Vagina (tissue), 2 donors: Measurements from ENCODE around the gene KRTAP2-1. TPM values are rescaled to one million over a fixed set of nuclear protein-coding genes. Genes with fewer than 3 reads are reported as not detected.

ENCODE experiments used
- DNase-seq, 2 donors: peaks; one replicate each; pipeline ENCODE4 v3.0.0-alpha.2; 2017; ENCODE audit errors: extremely low spot score in 2 of 2
- H3K27ac ChIP-seq: fragments of 200-600 bp; sonication (generic); one replicate; pipeline ENCODE4 v1.5.1; 2019
- H3K27me3 ChIP-seq: fragments of 200-600 bp; sonication (generic); one replicate; pipeline ENCODE4 v1.5.1; 2019
- H3K36me3 ChIP-seq, 2 donors: fragments of 200-600 bp; sonication (generic); one replicate each; pipeline ENCODE4 v1.5.1; 2017 to 2019
- H3K4me1 ChIP-seq: fragments of 200-600 bp; sonication (generic); one replicate; pipeline ENCODE4 v1.5.1; 2019
- H3K4me3 ChIP-seq, 2 donors: fragments of 200-600 bp; sonication (generic); 1 replicate in 1 of 2; 2 replicates in 1 of 2; pipeline ENCODE4 v1.5.1; 2016 to 2019
- H3K9me3 ChIP-seq: fragments of 200-600 bp; sonication (generic); one replicate; pipeline ENCODE4 v1.5.1; 2019
- CTCF ChIP-seq, 3 experiments: fragments of 450-650 bp in 2 of 3; fragments of 200-600 bp in 1 of 3; sonication (generic) in 1 of 3; IDR thresholded peaks; one replicate each; pipeline ENCODE4 v1.5.1; 2017 to 2019; ENCODE audit warnings: antibody characterized with exemption in 3 of 3, mild to moderate bottlenecking in 2 of 3, moderate library complexity in 2 of 3
- POLR2A ChIP-seq, 2 donors: fragments of 450-650 bp; IDR thresholded peaks; one replicate each; pipeline ENCODE4 v1.6.1; 2017; ENCODE audit warnings: antibody characterized with exemption in 2 of 2, mild to moderate bottlenecking in 2 of 2, moderate library complexity in 2 of 2
- POLR2AphosphoS5 ChIP-seq, 2 donors: sonication (generic); formaldehyde crosslinking; IDR thresholded peaks; one replicate each; pipeline ENCODE4 v1.9.0; 2017; ENCODE audit warnings: antibody characterized with exemption in 2 of 2, mild to moderate bottlenecking in 2 of 2, low read depth in 1 of 2; ENCODE audit not compliant: insufficient read depth in 1 of 2
- intact Hi-C: fragments of 100-400 bp; cut with DNase I; formaldehyde crosslinking; loops from one replicate; pipeline ENCODE4 v1.15.1; 2023
- total RNA-seq: library from RNA; depleted of rRNA; stranded (reverse); fragments of >200 nt; gene quantifications from one replicate; pipeline ENCODE4 v1.2.3, GENCODE V29; 2016

The KRTAP2-1 gene
- total RNA-seq, 1 donor from 2014 or later: not detected

GRCh38 chr17:41009936-41010335 lies 37.2 kb downstream of the KRTAP2-1 start:
- H3K36me3 ChIP-seq: no peaks in the 10 kb centered on the region
- H3K27me3 ChIP-seq: no peaks in the 10 kb centered on the region
- peak overlapping the region; percentile 20 for H3K27ac ChIP-seq
- no peak for TF ChIP-seq CTCF (IDR thresholded peaks at IDR 0.05)
- peaks cover 7% of the 10 kb centered on the region for H3K4me1 ChIP-seq
- no peaks in the 10 kb centered on the region for H3K9me3 ChIP-seq
- no peak overlapping the region for H3K4me3 ChIP-seq
- intact Hi-C loops: no loop called here
- no peak for DNase-seq

- intact Hi-C loops: no loop called here
- no peaks in the 10 kb centered on the region for H3K36me3 ChIP-seq
- TF ChIP-seq POLR2AphosphoS5 (IDR thresholded peaks at IDR 0.05; ENCODE audit: insufficient read depth in 1 of 2, low read depth in 1 of 2): no peak
- TF ChIP-seq POLR2A (IDR thresholded peaks at IDR 0.05): no peak
- TF ChIP-seq CTCF (IDR thresholded peaks at IDR 0.05): no peak
Measured at GRCh38 chr17:41009301-41009760, 37.8 kb downstream of the KRTAP2-1 start.

GRCh38 chr17:41008811-41009210 lies 38.3 kb downstream of the KRTAP2-1 start, which contains the start of gene KRTAP3-1:
Gene KRTAP3-1, minus strand, starts transcription at chr17:41009128. Its CDS starts 54 bp downstream, at chr17:41009074.
- intact Hi-C loops: no loop called here
- DNase-seq: no peak
- Histone ChIP-seq H3K27ac (peak within 1 kb of the TSS; percentile 20), H3K27me3 (no peaks in the 10 kb centered on the region), H3K36me3 (no peaks in the 10 kb centered on the region), H3K4me3 (no peak within 1 kb of the TSS), H3K4me1 (peaks cover 6% of the 10 kb centered on the region), H3K9me3 (no peaks in the 10 kb centered on the region)
- TF ChIP-seq POLR2A (IDR thresholded peaks at IDR 0.05): no peak
- no peak for TF ChIP-seq CTCF (IDR thresholded peaks at IDR 0.05)

More at GRCh38 chr17:41009301-41009760, 37.8 kb downstream of the KRTAP2-1 start:
- H3K9me3 ChIP-seq: no peaks in the 10 kb centered on the region
- no peaks in the 10 kb centered on the region for H3K27me3 ChIP-seq
- peaks cover 7% of the 10 kb centered on the region for H3K4me1 ChIP-seq
- H3K4me3 ChIP-seq: no peak overlapping the region
- DNase-seq: no peak
- peak overlapping the region; percentile 20 for H3K27ac ChIP-seq

- intact Hi-C loops: no loop called here
- TF ChIP-seq CTCF (IDR thresholded peaks at IDR 0.05) (no peak), POLR2AphosphoS5 (IDR thresholded peaks at IDR 0.05; ENCODE audit: insufficient read depth in 1 of 2, low read depth in 1 of 2) (no peak), POLR2A (IDR thresholded peaks at IDR 0.05) (no peak)
- Histone ChIP-seq H3K4me3 (no peak overlapping the region), H3K36me3 (no peaks in the 10 kb centered on the region), H3K27me3 (no peaks in the 10 kb centered on the region), H3K9me3 (no peaks in the 10 kb centered on the region), H3K27ac (no peak overlapping the region), H3K4me1 (no peaks in the 10 kb centered on the region)
- no peak for DNase-seq
Measured at GRCh38 chr17:41004397-41004796, 42.7 kb downstream of the KRTAP2-1 start.

- Histone ChIP-seq H3K9me3 (no peaks in the 10 kb centered on the region), H3K27ac (no peak overlapping the region), H3K36me3 (no peaks in the 10 kb centered on the region), H3K4me3 (no peak overlapping the region), H3K27me3 (no peaks in the 10 kb centered on the region), H3K4me1 (no peaks in the 10 kb centered on the region)
- TF ChIP-seq POLR2AphosphoS5 (IDR thresholded peaks at IDR 0.05; ENCODE audit: insufficient read depth in 1 of 2, low read depth in 1 of 2) (no peak), POLR2A (IDR thresholded peaks at IDR 0.05) (no peak), CTCF (IDR thresholded peaks at IDR 0.05) (no peak)
- no peak for DNase-seq
- intact Hi-C loops: no loop called here
Measured at GRCh38 chr17:41003926-41004325, 43.2 kb downstream of the KRTAP2-1 start.
